Uterus (tissue), 4 donors: ENCODE results near the gene SLC8B1. TPM values are rescaled to one million over a fixed set of nuclear protein-coding genes. Genes with fewer than 3 reads are reported as not detected.
A peak's percentile ranks its signal among the peaks of the same experiment; 100 is the strongest.

Experiments
- DNase-seq, 2 donors: peaks; one replicate each; pipeline ENCODE4 v3.0.0-alpha.2; 2019 to 2020
- H3K27ac ChIP-seq, 2 donors: fragments of 200-600 bp; sonication (generic); 1 replicate in 1 of 2; 2 replicates in 1 of 2; pipeline ENCODE4 v1.5.1; 2016 to 2018
- H3K27me3 ChIP-seq, 2 donors: fragments of 200-600 bp; sonication (generic); one replicate each; pipeline ENCODE4 v1.5.1; 2018 to 2019; ENCODE audit warnings: control low read depth in 1 of 2
- H3K36me3 ChIP-seq, 2 donors: fragments of 200-600 bp; sonication (generic); one replicate each; pipeline ENCODE4 v1.5.1; 2019; ENCODE audit warnings: control low read depth in 1 of 2
- H3K4me1 ChIP-seq, 2 donors: fragments of 200-600 bp; sonication (generic); one replicate each; pipeline ENCODE4 v1.5.1; 2018 to 2019; ENCODE audit warnings: control low read depth in 1 of 2
- H3K4me3 ChIP-seq, 2 donors: fragments of 200-600 bp; sonication (generic); 1 replicate in 1 of 2; 2 replicates in 1 of 2; pipeline ENCODE4 v1.5.1; 2018 to 2019; ENCODE audit warnings: mild to moderate bottlenecking in 1 of 2
- H3K9me3 ChIP-seq, 2 donors: fragments of 200-600 bp; sonication (generic); one replicate each; pipeline ENCODE4 v1.5.1; 2019; ENCODE audit warnings: control low read depth in 1 of 2
- POLR2A ChIP-seq, 2 donors: fragments of 450-650 bp; IDR thresholded peaks; one replicate each; pipeline ENCODE4 v1.6.1; 2016; ENCODE audit warnings: antibody characterized with exemption in 2 of 2, mild to moderate bottlenecking in 1 of 2, moderate library complexity in 1 of 2
- intact Hi-C: fragments of 100-400 bp; cut with DNase I; formaldehyde crosslinking; loops from one replicate; pipeline ENCODE4 v1.15.1; 2023; ENCODE audit warnings: low total_unique reads
- total RNA-seq, 4 donors: library from RNA; depleted of rRNA in 3 of 4; stranded (reverse); fragments of >200 nt in 3 of 4; gene quantifications; one replicate each; pipeline versions ENCODE4 v1.1.0 to v1.2.4, GENCODE V29; 2014 to 2023
- TF ChIP-seq, protein P1 (sequence below), 4 experiments: fragments of 200-600 bp in 2 of 4; fragments of 450-650 bp in 2 of 4; sonication (generic) in 2 of 4; IDR thresholded peaks; one replicate each; pipeline ENCODE4 v1.5.1; 2016 to 2019; ENCODE audit warnings: antibody characterized with exemption in 4 of 4, mild to moderate bottlenecking in 2 of 4, moderate library complexity in 1 of 4
- donor health status: DM: yes; HTN: yes; CAD: no.

SLC8B1 gene
- total RNA-seq, 4 donors from 2014 or later, result 14.2 to 47.1 (median 36.2) TPM

DNA sequence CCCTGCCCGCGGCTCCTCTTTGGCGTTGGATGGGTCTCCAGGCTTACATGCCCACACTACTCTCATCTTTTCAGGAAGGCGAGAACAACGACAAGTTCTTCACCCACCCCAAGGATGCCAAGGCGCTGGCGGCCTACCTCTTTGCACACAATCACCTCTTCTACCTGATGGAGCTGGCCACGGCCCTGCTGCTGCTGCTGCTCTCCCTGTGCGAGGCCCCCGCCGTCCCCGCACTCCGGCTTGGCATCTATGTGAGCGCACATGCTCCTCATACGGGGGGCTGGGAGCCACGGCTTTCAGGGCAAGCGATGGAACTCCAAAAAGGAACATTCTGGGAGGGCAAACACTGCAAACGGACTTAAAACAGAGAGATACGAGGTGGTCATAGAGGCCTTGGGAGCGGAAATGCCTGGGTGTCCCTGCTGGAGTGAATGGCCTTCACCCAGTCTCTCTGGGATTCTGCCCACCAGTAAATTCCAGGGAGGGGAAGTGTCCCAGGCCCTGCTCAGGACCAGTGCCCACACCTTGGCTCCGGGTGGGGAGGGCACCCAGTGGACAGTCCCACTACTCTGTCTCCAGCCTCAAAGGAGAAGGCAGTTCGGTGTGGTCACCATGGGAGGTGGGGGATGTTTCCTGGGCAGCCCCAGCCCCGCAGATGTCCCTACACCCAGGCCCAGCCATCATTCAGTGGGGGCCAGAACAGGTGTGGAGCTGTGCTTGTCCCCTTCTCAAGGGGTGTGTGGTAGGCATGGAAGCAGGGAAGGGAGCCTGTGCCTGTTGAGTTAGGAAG, 68.6 kb downstream of the SLC8B1 start:
- intact Hi-C loops, result no loop called here
- no peaks in the 10 kb centered on the region for H3K36me3 ChIP-seq

DNA sequence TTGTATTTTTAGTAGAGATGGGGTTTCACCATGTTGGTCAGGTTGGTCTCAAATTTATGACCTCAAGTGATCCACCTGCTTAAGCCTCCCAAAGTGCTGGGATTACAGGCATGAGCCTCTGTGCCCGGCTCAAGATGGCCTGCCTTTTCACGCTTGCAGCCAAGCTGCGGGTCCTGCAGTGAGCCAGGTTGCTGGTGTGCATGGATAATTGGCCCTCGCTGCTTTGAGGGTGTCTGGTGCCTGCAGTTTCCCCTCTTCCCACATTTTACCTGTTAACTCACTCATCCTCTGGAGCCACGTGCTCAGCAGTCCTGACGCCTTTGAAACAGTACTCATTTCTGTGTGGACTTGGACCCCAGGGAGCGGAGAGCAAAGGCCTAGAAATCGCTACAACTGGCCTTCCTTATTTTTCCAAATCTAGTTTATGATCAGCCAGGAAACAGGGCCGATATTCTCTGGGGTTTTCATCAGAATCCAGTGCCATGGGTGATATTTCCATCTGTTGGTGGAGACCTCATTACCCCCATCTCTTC, 71.4 kb downstream of the SLC8B1 start:
- Histone ChIP-seq H3K9me3 (no peaks in the 10 kb centered on the region), H3K27ac (peak overlapping the region; percentile 44 to 74), H3K4me1 (no peaks in the 10 kb centered on the region), H3K27me3 (no peaks in the 10 kb centered on the region), H3K4me3 (no peak overlapping the region), H3K36me3 (no peaks in the 10 kb centered on the region)
- intact Hi-C loops, result no loop called here
- no peak for TF ChIP-seq POLR2A (IDR thresholded peaks at IDR 0.05)
- TF ChIP-seq, protein P1, sequence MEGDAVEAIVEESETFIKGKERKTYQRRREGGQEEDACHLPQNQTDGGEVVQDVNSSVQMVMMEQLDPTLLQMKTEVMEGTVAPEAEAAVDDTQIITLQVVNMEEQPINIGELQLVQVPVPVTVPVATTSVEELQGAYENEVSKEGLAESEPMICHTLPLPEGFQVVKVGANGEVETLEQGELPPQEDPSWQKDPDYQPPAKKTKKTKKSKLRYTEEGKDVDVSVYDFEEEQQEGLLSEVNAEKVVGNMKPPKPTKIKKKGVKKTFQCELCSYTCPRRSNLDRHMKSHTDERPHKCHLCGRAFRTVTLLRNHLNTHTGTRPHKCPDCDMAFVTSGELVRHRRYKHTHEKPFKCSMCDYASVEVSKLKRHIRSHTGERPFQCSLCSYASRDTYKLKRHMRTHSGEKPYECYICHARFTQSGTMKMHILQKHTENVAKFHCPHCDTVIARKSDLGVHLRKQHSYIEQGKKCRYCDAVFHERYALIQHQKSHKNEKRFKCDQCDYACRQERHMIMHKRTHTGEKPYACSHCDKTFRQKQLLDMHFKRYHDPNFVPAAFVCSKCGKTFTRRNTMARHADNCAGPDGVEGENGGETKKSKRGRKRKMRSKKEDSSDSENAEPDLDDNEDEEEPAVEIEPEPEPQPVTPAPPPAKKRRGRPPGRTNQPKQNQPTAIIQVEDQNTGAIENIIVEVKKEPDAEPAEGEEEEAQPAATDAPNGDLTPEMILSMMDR (IDR thresholded peaks at IDR 0.05), result no peak
- no peak for DNase-seq

More for the DNA sequence above, 68.6 kb downstream of the SLC8B1 start:
- peaks cover 0 to 7% of the 10 kb centered on the region in 2 donors for H3K4me1 ChIP-seq
- H3K27ac ChIP-seq, result no peak overlapping the region
- no peak for DNase-seq
- no peak overlapping the region for H3K4me3 ChIP-seq
- no peaks in the 10 kb centered on the region for H3K9me3 ChIP-seq
- TF ChIP-seq POLR2A (IDR thresholded peaks at IDR 0.05), result no peak
- TF ChIP-seq, protein P1 (IDR thresholded peaks at IDR 0.05), result no peak
- no peaks in the 10 kb centered on the region for H3K27me3 ChIP-seq

DNA sequence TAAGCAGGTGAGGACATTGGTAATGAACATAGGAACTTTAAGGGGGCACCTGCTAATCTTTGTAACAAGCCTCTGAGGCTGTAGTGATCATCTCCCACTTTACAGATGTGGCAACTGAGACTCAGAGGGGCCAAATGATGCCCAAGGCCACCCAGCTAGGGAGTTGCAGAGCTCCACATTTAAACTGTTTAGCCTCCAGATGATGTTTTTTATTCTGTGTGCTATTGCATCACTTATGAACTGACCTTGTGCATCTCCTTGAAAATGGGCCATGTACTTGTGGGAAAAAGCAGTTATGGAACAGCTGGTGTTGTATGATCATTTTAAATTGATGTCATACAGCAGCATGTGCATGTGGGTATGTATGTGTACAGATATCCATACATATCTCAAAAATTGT, 72.2 kb downstream of the SLC8B1 start:
- Histone ChIP-seq H3K4me1 (no peaks in the 10 kb centered on the region), H3K27me3 (no peaks in the 10 kb centered on the region), H3K9me3 (no peaks in the 10 kb centered on the region), H3K36me3 (no peaks in the 10 kb centered on the region), H3K4me3 (no peak overlapping the region), H3K27ac (peak overlapping the region; percentile 45 to 74)
- TF ChIP-seq, protein P1 (IDR thresholded peaks at IDR 0.05), result no peak
- no peak for TF ChIP-seq POLR2A (IDR thresholded peaks at IDR 0.05)
- intact Hi-C loops, result no loop called here
- no peak for DNase-seq

- intact Hi-C loops, result no loop called here
These were observed 73.0 kb downstream of the SLC8B1 start for GRCh38 chr12:113261847-113262470.

More at GRCh38 chr12:113261847-113262470, 73.0 kb downstream of the SLC8B1 start:
- H3K27me3 ChIP-seq, result no peaks in the 10 kb centered on the region
- no peaks in the 10 kb centered on the region for H3K36me3 ChIP-seq
- no peaks in the 10 kb centered on the region for H3K4me1 ChIP-seq
- no peak for DNase-seq
- peak overlapping the region; percentile 45 to 74 for H3K27ac ChIP-seq
- TF ChIP-seq POLR2A (IDR thresholded peaks at IDR 0.05), result no peak
- TF ChIP-seq, protein P1 (IDR thresholded peaks at IDR 0.05), result no peak
- H3K9me3 ChIP-seq, result no peaks in the 10 kb centered on the region
- no peak overlapping the region for H3K4me3 ChIP-seq
